Measurements from ENCODE around the gene RNF31. TPM values are rescaled to one million over a fixed set of nuclear protein-coding genes. Genes with fewer than 3 reads are reported as not detected.
"Not testable (repeated sequence)": the region's sequence is repeated elsewhere in the genome, so short reads cannot be mapped to it uniquely, and the experiment has no call there.

RNF31 gene
- total and polyA plus RNA-seq, 2 donors (not counting 1 experiment from before 2014, with no cell fraction given) = 69.8 to 103 TPM

DNA sequence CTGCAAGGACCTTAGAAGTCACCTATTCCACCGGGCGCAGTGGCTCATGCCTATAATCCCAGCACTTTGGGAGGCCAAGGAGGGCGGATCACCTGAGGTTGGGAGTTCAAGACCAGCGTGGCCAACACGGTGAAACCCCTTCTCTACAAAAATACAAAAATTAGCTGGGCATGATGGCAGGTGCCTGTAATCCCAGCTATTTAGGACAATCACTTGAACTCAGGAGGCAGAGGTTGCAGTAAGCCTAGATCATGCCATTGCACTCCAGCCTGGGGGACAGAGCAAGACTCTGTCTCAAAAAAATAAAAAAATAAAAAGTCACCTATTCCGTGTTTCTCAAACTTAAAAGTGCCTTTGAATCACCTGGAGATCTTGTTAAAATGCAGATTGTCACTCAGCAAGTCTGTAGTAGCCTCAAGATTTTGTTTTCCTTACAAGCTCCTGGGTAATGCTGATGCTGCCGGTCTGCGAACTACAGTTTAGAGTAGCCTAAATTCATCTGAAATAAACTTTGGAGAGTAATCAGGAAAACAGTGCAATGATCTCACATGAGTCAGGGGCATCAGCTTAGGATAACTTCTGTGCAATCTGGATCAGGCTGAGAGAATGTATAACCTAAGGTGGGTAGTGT is 41.6 kb upstream of the RNF31 start:
- H3K4me3 Mint-ChIP-seq; H3K27me3 ChIP-seq (replicated peaks in 1 of 4; ENCODE audit: control extremely low read depth in 1 of 4, control insufficient read depth in 3 of 4, insufficient read depth in 4 of 4, low read length in 3 of 4); ATAC-seq (ENCODE audit: low read depth); H3K9ac ChIP-seq (ENCODE audit: low read length); H3K4me3 ChIP-seq (ENCODE audit: control extremely low read depth in 1 of 5, extremely low read depth in 1 of 5, insufficient read depth in 1 of 5, low read depth in 2 of 5, low read length in 4 of 5); H3K27ac Mint-ChIP-seq; H4K20me1 ChIP-seq (ENCODE audit: control insufficient read depth, insufficient read depth, low read length, poor library complexity, severe bottlenecking); DNase-seq; H3K9me3 Mint-ChIP-seq (ENCODE audit: insufficient read depth); H3K27ac ChIP-seq (ENCODE audit: low read length in 2 of 2); H3K9me3 ChIP-seq (ENCODE audit: control extremely low read depth in 1 of 3, control insufficient read depth in 2 of 3, insufficient read depth in 1 of 3, low read length in 2 of 3); H3K27me3 Mint-ChIP-seq; H2AFZ ChIP-seq (ENCODE audit: insufficient read depth, low read depth, low read length, poor library complexity, severe bottlenecking); H3K4me2 ChIP-seq (replicated peaks; ENCODE audit: low read depth, low read length, poor library complexity, severe bottlenecking); H3K4me1 Mint-ChIP-seq: not testable (repeated sequence)
- intact Hi-C loops (cut with micrococcal nuclease) = loop anchor here (10.0 kb wide), 1 partner anchor 121 kb away; the partner anchor contains the start of gene DHRS4L2
- Histone ChIP-seq H3K36me3 (replicated peaks in 1 of 2; ENCODE audit: control extremely low read depth in 1 of 2, control insufficient read depth in 1 of 2, extremely low read depth in 1 of 2, insufficient read depth in 2 of 2, low read length in 1 of 2) (peaks cover 0 to 33% of the 10 kb centered on the region in 2 experiments), H3K79me2 (ENCODE audit: control insufficient read depth, insufficient read depth, low read length) (peaks cover 27% of the 10 kb centered on the region), H3K4me1 (ENCODE audit: control insufficient read depth in 2 of 2, insufficient read depth in 2 of 2, low read length in 2 of 2) (peaks cover 8 to 10% of the 10 kb centered on the region in 2 donors)
- POLR2A ChIA-PET = interaction anchor here (0.7 to 1.2 kb wide), 2 partner anchors 9 to 194 kb away, joined by 3 to 4 read pairs; partner anchors contain the start of genes DHRS1 and NOP9
- CTCF ChIA-PET = interaction anchor here (1.3 to 11.7 kb wide), 7 partner anchors 8 to 91 kb away, joined by 3 to 292 read pairs (median 63); partner anchors contain the start of genes CARMIL3, DCAF11, IRF9 and NRL
- WGBS (ENCODE audit: insufficient coverage) = 100% methylated on average over 5 of the region's 8 CpGs

DNA sequence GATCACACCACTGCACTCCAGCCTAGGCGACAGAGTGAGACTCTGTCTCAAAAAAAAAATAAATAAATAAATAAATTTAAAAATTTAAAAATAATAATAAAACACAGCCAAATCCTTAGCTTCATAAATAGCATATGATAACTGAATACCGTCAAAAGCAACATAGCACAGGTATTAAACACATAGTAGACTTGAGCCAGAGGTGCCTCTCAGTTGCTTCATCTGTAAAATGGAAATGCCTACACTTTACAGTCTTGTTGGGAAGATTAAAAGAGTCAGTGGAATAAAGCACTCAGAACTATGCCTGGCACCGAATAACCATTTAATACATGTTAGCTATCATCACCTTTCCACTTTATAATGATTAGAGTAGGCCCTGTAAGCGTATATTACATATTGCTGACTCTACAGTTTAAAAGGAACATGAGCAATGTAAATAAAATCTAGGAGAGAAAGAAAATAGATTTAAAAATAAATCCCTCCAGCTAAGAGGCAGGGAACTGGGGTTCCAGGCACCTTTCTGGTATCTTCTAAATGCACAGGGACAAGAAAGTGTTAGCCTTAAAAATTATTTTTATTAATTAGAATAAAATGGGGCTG is 40.5 kb upstream of the RNF31 start:
- Histone ChIP-seq H3K4me3 (ENCODE audit: control extremely low read depth in 1 of 5, extremely low read depth in 1 of 5, insufficient read depth in 1 of 5, low read depth in 2 of 5, low read length in 4 of 5) (no peak overlapping the region), H3K27me3 (replicated peaks in 1 of 4; ENCODE audit: control extremely low read depth in 1 of 4, control insufficient read depth in 3 of 4, insufficient read depth in 4 of 4, low read length in 3 of 4) (no peaks in the 10 kb centered on the region), H2AFZ (ENCODE audit: insufficient read depth, low read depth, low read length, poor library complexity, severe bottlenecking) (no peak overlapping the region), H3K27ac (ENCODE audit: low read length in 2 of 2) (no peak overlapping the region), H3K9me3 (ENCODE audit: control extremely low read depth in 1 of 3, control insufficient read depth in 2 of 3, insufficient read depth in 1 of 3, low read length in 2 of 3) (no peaks in the 10 kb centered on the region), H3K36me3 (replicated peaks in 1 of 2; ENCODE audit: control extremely low read depth in 1 of 2, control insufficient read depth in 1 of 2, extremely low read depth in 1 of 2, insufficient read depth in 2 of 2, low read length in 1 of 2) (peaks cover 0 to 24% of the 10 kb centered on the region in 2 experiments), H4K20me1 (ENCODE audit: control insufficient read depth, insufficient read depth, low read length, poor library complexity, severe bottlenecking) (no peaks in the 10 kb centered on the region), H3K4me2 (replicated peaks; ENCODE audit: low read depth, low read length, poor library complexity, severe bottlenecking) (no peak overlapping the region), H3K79me2 (ENCODE audit: control insufficient read depth, insufficient read depth, low read length) (peaks cover 33% of the 10 kb centered on the region), H3K4me1 (ENCODE audit: control insufficient read depth in 2 of 2, insufficient read depth in 2 of 2, low read length in 2 of 2) (peaks cover 8 to 10% of the 10 kb centered on the region in 2 donors), H3K9ac (ENCODE audit: low read length) (no peak overlapping the region)
- WGBS (ENCODE audit: insufficient coverage) = no CpG with 5 or more reads among the region's 4 CpGs
- Mint-ChIP-seq H3K27me3 (no peaks in the 10 kb centered on the region), H3K9me3 (ENCODE audit: insufficient read depth) (no peaks in the 10 kb centered on the region), H3K4me3 (no peak overlapping the region), H3K27ac (no peak overlapping the region), H3K4me1 (peaks cover 9% of the 10 kb centered on the region)
- CTCF ChIA-PET = interaction anchor here (0.7 to 11.7 kb wide), 13 partner anchors 10 to 475 kb away, joined by 3 to 292 read pairs (median 7); partner anchors contain the start of genes CARMIL3, IPO4, IRF9 and PCK2
- ATAC-seq (ENCODE audit: low read depth) (no peak), DNase-seq (no peak)
- TF ChIP-seq, protein P1, sequence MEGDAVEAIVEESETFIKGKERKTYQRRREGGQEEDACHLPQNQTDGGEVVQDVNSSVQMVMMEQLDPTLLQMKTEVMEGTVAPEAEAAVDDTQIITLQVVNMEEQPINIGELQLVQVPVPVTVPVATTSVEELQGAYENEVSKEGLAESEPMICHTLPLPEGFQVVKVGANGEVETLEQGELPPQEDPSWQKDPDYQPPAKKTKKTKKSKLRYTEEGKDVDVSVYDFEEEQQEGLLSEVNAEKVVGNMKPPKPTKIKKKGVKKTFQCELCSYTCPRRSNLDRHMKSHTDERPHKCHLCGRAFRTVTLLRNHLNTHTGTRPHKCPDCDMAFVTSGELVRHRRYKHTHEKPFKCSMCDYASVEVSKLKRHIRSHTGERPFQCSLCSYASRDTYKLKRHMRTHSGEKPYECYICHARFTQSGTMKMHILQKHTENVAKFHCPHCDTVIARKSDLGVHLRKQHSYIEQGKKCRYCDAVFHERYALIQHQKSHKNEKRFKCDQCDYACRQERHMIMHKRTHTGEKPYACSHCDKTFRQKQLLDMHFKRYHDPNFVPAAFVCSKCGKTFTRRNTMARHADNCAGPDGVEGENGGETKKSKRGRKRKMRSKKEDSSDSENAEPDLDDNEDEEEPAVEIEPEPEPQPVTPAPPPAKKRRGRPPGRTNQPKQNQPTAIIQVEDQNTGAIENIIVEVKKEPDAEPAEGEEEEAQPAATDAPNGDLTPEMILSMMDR (IDR thresholded peaks at IDR 0.05) = no peak
- TF ChIP-seq EZH2 (IDR thresholded peaks at IDR 0.05; ENCODE audit: borderline replicate concordance, insufficient read depth, low read depth, low read length, poor library complexity, severe bottlenecking) = no peak
- intact Hi-C loops (cut with micrococcal nuclease) = loop anchor here (10.0 kb wide), 1 partner anchor 122 kb away; the partner anchor contains the start of gene DHRS4L2
- POLR2A ChIA-PET = interaction anchor here (0.7 to 0.8 kb wide), 2 partner anchors 72 to 193 kb away, joined by 3 to 5 read pairs; partner anchors contain the start of genes DHRS1 and NOP9
